RWPE2 (cell line): ENCODE measurements around the gene PLAC1.

Experiments
- ATAC-seq: fragments of 200-7000 bp; cut with Tn5 transposase; 3 replicates; pipeline ENCODE4 v1.9.1; 2021; ENCODE audit warnings: low read depth
- DNase-seq: peaks from one replicate; pipeline ENCODE4 v3.0.0-alpha.2; 2020; ENCODE audit warnings: low spot score
- H3K27ac ChIP-seq: fragments of 450-650 bp; 2 replicates; pipeline ENCODE4 v1.5.1; 2017; ENCODE audit warnings: mild to moderate bottlenecking; ENCODE audit not compliant: poor library complexity, severe bottlenecking
- H3K27me3 ChIP-seq: fragments of 250-450 bp; sonication (Bioruptor Pico); 2 replicates; pipeline ENCODE4 v1.5.1; 2021; ENCODE audit warnings: mild to moderate bottlenecking, moderate library complexity; ENCODE audit not compliant: insufficient read depth, poor library complexity, severe bottlenecking
- H3K36me3 ChIP-seq: fragments of 250-450 bp; sonication (Bioruptor Pico); 2 replicates; pipeline ENCODE4 v1.5.1; 2020; ENCODE audit warnings: low read depth, mild to moderate bottlenecking, moderate library complexity
- H3K4me1 ChIP-seq: fragments of 250-450 bp; sonication (Bioruptor Pico); 2 replicates; pipeline ENCODE4 v1.5.1; 2021; ENCODE audit warnings: mild to moderate bottlenecking, moderate library complexity; ENCODE audit not compliant: insufficient read depth, poor library complexity, severe bottlenecking
- H3K4me3 ChIP-seq: fragments of 250-450 bp; sonication (Bioruptor Pico); 2 replicates; pipeline ENCODE4 v1.5.1; 2021; ENCODE audit warnings: mild to moderate bottlenecking, moderate library complexity; ENCODE audit not compliant: severe bottlenecking
- H3K9me3 ChIP-seq: fragments of 250-450 bp; sonication (Bioruptor Pico); 2 replicates; pipeline ENCODE4 v1.5.1; 2021; ENCODE audit warnings: mild to moderate bottlenecking, moderate library complexity; ENCODE audit not compliant: severe bottlenecking
- CTCF ChIP-seq: fragments of 450-650 bp; IDR thresholded peaks from one replicate; pipeline ENCODE4 v1.5.1; 2017; ENCODE audit warnings: mild to moderate bottlenecking, moderate library complexity; ENCODE audit not compliant: poor library complexity, severe bottlenecking

Gene PLAC1

GRCh38 chrX:134622813-134623185, 35.5 kb downstream of the PLAC1 start:
- no peak for DNase-seq
- ATAC-seq = no peak
- no peaks in the 10 kb centered on the region for H3K9me3 ChIP-seq
- H3K4me3 ChIP-seq = no peak overlapping the region
- H3K36me3 ChIP-seq = no peaks in the 10 kb centered on the region
- H3K4me1 ChIP-seq = peaks cover 29% of the 10 kb centered on the region
- no peak for TF ChIP-seq CTCF
- H3K27me3 ChIP-seq = no peaks in the 10 kb centered on the region
- peak overlapping the region; percentile 87 for H3K27ac ChIP-seq

- no peaks in the 10 kb centered on the region for H3K36me3 ChIP-seq
- no peaks in the 10 kb centered on the region for H3K27me3 ChIP-seq
- no peak overlapping the region for H3K4me3 ChIP-seq
- no peak for TF ChIP-seq CTCF
- peaks cover 29% of the 10 kb centered on the region for H3K4me1 ChIP-seq
- H3K9me3 ChIP-seq = no peaks in the 10 kb centered on the region
- ATAC-seq (peak; percentile 94), DNase-seq (no peak)
- H3K27ac ChIP-seq = peak overlapping the region; percentile 87
These were observed 36.0 kb downstream of the PLAC1 start for GRCh38 chrX:134622056-134622812.

- DNase-seq = no peak
- no peak for ATAC-seq
- no peaks in the 10 kb centered on the region for H3K36me3 ChIP-seq
- no peak overlapping the region for H3K4me3 ChIP-seq
- H3K27ac ChIP-seq = no peak overlapping the region
- TF ChIP-seq CTCF = no peak
- peaks cover 29% of the 10 kb centered on the region for H3K4me1 ChIP-seq
- H3K27me3 ChIP-seq = no peaks in the 10 kb centered on the region
- no peaks in the 10 kb centered on the region for H3K9me3 ChIP-seq
These were observed 38.4 kb downstream of the PLAC1 start for GRCh38 chrX:134619838-134620237.

- Histone ChIP-seq H3K27ac (no peak overlapping the region), H3K27me3 (no peaks in the 10 kb centered on the region), H3K4me1 (no peaks in the 10 kb centered on the region), H3K9me3 (no peaks in the 10 kb centered on the region), H3K4me3 (no peak overlapping the region), H3K36me3 (no peaks in the 10 kb centered on the region)
- DNase-seq (no peak), ATAC-seq (no peak)
- TF ChIP-seq CTCF = no peak
These were observed 44.9 kb downstream of the PLAC1 start for GRCh38 chrX:134613396-134613795.

GRCh38 chrX:134608153-134608552, 50.1 kb downstream of the PLAC1 start:
- H3K27ac ChIP-seq = no peak overlapping the region
- no peaks in the 10 kb centered on the region for H3K9me3 ChIP-seq
- no peak overlapping the region for H3K4me3 ChIP-seq
- no peaks in the 10 kb centered on the region for H3K27me3 ChIP-seq
- TF ChIP-seq CTCF = no peak
- peaks cover 18% of the 10 kb centered on the region for H3K4me1 ChIP-seq
- ATAC-seq (no peak), DNase-seq (no peak)
- H3K36me3 ChIP-seq = no peaks in the 10 kb centered on the region
